K562 (cell line): Measurements from ENCODE around the gene TDRD12. TPM values are rescaled to one million over a fixed set of nuclear protein-coding genes. Genes with fewer than 3 reads are reported as not detected.

Source experiments
- CREM ChIP-seq: IDR thresholded peaks from 2 replicates; pipeline ENCODE4 v1.6.1; 2014; ENCODE audit warnings: antibody characterized with exemption, low read depth
- NR2C2 ChIP-seq, 2 experiments: fragments of 200-800 bp in 1 of 2; sonication (Bioruptor generic) in 1 of 2; sonication (generic) in 1 of 2; formaldehyde crosslinking in 1 of 2; IDR thresholded peaks; 2 replicates each; pipeline versions ENCODE4 v1.6.1 to v1.8.0; 2016 to 2022; ENCODE audit warnings: mild to moderate bottlenecking in 1 of 2, missing compliant biosample characterization in 1 of 2, missing genetic modification characterization in 1 of 2, missing genetic modification reagents in 1 of 2
- POLR2B ChIP-seq: fragments of 450-650 bp; IDR thresholded peaks from 2 replicates; pipeline ENCODE4 v1.6.1; 2018; ENCODE audit warnings: low read depth; ENCODE audit not compliant: partially characterized antibody
- TBL1XR1 ChIP-seq, 2 experiments: IDR thresholded peaks; 2 replicates each; pipeline ENCODE4 v1.6.1; 2012; ENCODE audit warnings: improper control_type of control experiment in 2 of 2, low read length in 2 of 2, mild to moderate bottlenecking in 1 of 2
- polyA plus RNA-seq, 8 experiments: library from polyadenylated mRNA; depleted of rRNA in 4 of 8; stranded (reverse) in 5 of 8; unstranded in 3 of 8; fragments of >200 nt; fragmentation: Nextera tagmentation in 2 of 8; fragmentation: Illumina TruSeq in 1 of 8; extraction: Ambion mirVana in 2 of 8; extraction: Trizol in 1 of 8; gene quantifications; 2 replicates each; pipeline versions ENCODE4 v1.2.1 to v1.2.3, GENCODE V29; 2011 to 2014; ENCODE audit warnings: inconsistent platforms in 1 of 8, missing spikeins in 1 of 8
- total RNA-seq, 7 experiments: library from RNA; depleted of rRNA in 6 of 7; stranded (reverse); fragments of >200 nt in 6 of 7; fragmentation: Illumina TruSeq in 2 of 7; extraction: Trizol in 2 of 7; gene quantifications; 2 replicates each; pipeline versions ENCODE4 v1.2.1 to v1.2.3, GENCODE V29; 2011 to 2021; ENCODE audit warnings: low replicate concordance in 1 of 7
- TF ChIP-seq, protein P1 (sequence below): fragments of 150-350 bp; IDR thresholded peaks from 2 replicates; pipeline ENCODE4 v1.6.1; 2014; ENCODE audit warnings: low read depth, mild to moderate bottlenecking, low read length, borderline replicate concordance
- TF ChIP-seq, protein P2 (sequence below): IDR thresholded peaks from 2 replicates; pipeline ENCODE4 v1.6.1; 2012; ENCODE audit warnings: low read depth, low read length, improper control_type of control experiment, borderline replicate concordance

TDRD12 gene
- total and polyA plus RNA-seq, 9 of the 15 experiments (the other 6 are each of a cell fraction or from before 2014, with no cell fraction given): 0.03 TPM; not detected in 8

DNA sequence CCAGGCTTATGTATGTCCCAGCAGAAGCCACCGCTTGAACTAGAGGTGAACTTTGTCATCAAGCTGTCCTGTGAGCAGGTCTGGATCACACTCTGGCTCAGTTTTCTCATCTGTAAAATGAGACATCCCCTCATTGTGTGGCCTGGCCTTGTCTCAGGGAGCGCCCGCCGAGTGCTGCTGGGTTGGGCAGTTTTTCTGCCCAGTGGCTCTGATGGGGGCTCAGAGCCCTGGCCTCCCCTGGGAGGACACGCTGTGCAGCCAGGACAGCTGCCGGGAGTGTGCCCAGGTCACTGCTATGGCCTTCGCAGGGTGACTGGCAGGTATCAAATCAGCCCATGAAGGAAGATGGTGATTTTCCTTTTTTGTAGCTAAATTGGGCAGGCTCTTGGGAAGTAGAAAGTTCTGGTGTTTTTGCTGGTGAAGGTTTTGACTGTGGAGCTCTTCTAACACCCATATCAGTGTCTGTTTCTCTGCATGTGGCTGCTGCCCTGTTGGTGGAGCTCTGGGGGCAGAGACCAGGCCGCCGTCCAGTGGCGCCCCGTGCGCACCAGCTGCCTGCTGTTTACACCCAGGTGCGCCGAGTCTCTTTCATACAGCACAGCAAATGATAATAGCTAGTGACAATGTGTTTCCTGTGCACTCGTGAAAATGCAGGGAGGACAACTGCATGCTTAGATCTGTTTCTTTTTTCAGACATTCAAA is 109.2 kb downstream of the TDRD12 start (continued):
- TF ChIP-seq POLR2B (no peak), TBL1XR1 (IDR thresholded peaks at IDR 0.05; ENCODE audit: low read length in 2 of 2) (no peak), CREM (no peak), NR2C2 (CRISPR knock-in tag; IDR thresholded peaks at IDR 0.05) (no peak), NR2C2 (tag; IDR thresholded peaks at IDR 0.05) (no peak)
- TF ChIP-seq, protein P1, sequence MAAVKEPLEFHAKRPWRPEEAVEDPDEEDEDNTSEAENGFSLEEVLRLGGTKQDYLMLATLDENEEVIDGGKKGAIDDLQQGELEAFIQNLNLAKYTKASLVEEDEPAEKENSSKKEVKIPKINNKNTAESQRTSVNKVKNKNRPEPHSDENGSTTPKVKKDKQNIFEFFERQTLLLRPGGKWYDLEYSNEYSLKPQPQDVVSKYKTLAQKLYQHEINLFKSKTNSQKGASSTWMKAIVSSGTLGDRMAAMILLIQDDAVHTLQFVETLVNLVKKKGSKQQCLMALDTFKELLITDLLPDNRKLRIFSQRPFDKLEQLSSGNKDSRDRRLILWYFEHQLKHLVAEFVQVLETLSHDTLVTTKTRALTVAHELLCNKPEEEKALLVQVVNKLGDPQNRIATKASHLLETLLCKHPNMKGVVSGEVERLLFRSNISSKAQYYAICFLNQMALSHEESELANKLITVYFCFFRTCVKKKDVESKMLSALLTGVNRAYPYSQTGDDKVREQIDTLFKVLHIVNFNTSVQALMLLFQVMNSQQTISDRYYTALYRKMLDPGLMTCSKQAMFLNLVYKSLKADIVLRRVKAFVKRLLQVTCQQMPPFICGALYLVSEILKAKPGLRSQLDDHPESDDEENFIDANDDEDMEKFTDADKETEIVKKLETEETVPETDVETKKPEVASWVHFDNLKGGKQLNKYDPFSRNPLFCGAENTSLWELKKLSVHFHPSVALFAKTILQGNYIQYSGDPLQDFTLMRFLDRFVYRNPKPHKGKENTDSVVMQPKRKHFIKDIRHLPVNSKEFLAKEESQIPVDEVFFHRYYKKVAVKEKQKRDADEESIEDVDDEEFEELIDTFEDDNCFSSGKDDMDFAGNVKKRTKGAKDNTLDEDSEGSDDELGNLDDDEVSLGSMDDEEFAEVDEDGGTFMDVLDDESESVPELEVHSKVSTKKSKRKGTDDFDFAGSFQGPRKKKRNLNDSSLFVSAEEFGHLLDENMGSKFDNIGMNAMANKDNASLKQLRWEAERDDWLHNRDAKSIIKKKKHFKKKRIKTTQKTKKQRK: no peak
- TF ChIP-seq, protein P2, sequence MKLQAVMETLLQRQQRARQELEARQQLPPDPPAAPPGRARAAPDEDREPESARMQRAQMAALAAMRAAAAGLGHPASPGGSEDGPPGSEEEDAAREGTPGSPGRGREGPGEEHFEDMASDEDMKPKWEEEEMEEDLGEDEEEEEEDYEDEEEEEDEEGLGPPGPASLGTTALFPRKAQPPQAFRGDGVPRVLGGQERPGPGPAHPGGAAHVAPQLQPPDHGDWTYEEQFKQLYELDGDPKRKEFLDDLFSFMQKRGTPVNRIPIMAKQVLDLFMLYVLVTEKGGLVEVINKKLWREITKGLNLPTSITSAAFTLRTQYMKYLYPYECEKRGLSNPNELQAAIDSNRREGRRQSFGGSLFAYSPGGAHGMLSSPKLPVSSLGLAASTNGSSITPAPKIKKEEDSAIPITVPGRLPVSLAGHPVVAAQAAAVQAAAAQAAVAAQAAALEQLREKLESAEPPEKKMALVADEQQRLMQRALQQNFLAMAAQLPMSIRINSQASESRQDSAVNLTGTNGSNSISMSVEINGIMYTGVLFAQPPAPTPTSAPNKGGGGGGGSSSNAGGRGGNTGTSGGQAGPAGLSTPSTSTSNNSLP: no peak
